DOHH2 (cell line): Measurements from ENCODE around the gene TP53AIP1.

ENCODE experiments used
- H3F3A ChIP-seq: fragments of 200-600 bp; sonication (generic), shearing (Covaris generic); 2 replicates; pipeline ENCODE4 v1.6.0; 2016; ENCODE audit warnings: antibody characterized with exemption, mild to moderate bottlenecking; ENCODE audit not compliant: control insufficient read depth, insufficient read depth
- H3K27ac ChIP-seq: fragments of 200-600 bp; sonication (generic); 2 replicates; pipeline ENCODE4 v1.5.1; 2014; ENCODE audit warnings: low read depth, mild to moderate bottlenecking, low read length, moderate library complexity
- H3K27me3 ChIP-seq: fragments of 200-600 bp; sonication (generic); 2 replicates; pipeline ENCODE4 v1.6.1; 2014; ENCODE audit warnings: mild to moderate bottlenecking, low read length, mixed read lengths; ENCODE audit not compliant: control insufficient read depth
- H3K36me3 ChIP-seq: fragments of 200-600 bp; sonication (generic); 2 replicates; pipeline ENCODE4 v1.6.1; 2014; ENCODE audit warnings: mild to moderate bottlenecking, low read length, moderate library complexity, mixed read lengths; ENCODE audit not compliant: control insufficient read depth
- H3K4me1 ChIP-seq: fragments of 200-600 bp; sonication (generic); 2 replicates; pipeline ENCODE4 v1.6.1; 2014; ENCODE audit warnings: mild to moderate bottlenecking, low read length, mixed read lengths; ENCODE audit not compliant: control insufficient read depth
- H3K4me2 ChIP-seq: fragments of 200-600 bp; sonication (generic); 2 replicates; pipeline ENCODE4 v1.6.0; 2014; ENCODE audit warnings: mild to moderate bottlenecking, low read length, moderate library complexity
- H3K4me3 ChIP-seq: fragments of 200-600 bp; sonication (generic); 2 replicates; pipeline ENCODE4 v1.5.1; 2014; ENCODE audit warnings: mild to moderate bottlenecking, low read length, mixed read lengths
- H3K79me2 ChIP-seq: fragments of 200-600 bp; sonication (generic); 2 replicates; pipeline ENCODE4 v1.6.1; 2014; ENCODE audit warnings: mild to moderate bottlenecking, low read length, mixed read lengths; ENCODE audit not compliant: control insufficient read depth
- H3K9me2 ChIP-seq: fragments of 200-600 bp; sonication (generic); replicated peaks from 2 replicates; pipeline ENCODE4 v1.6.1; 2014; ENCODE audit warnings: mild to moderate bottlenecking, low read length, mixed read lengths; ENCODE audit not compliant: control insufficient read depth
- H3K9me3 ChIP-seq: fragments of 200-600 bp; sonication (generic); 2 replicates; pipeline ENCODE4 v1.6.1; 2014; ENCODE audit warnings: antibody characterized with exemption, low read length, mixed read lengths; ENCODE audit not compliant: control insufficient read depth, insufficient read depth
- H4K20me1 ChIP-seq: fragments of 200-600 bp; sonication (generic); 2 replicates; pipeline ENCODE4 v1.6.0; 2014; ENCODE audit warnings: low read depth, mild to moderate bottlenecking, antibody characterized with exemption, low read length, moderate library complexity; ENCODE audit not compliant: control insufficient read depth, insufficient read depth
- EZH2phosphoT487 ChIP-seq: fragments of 200-600 bp; sonication (generic); IDR thresholded peaks from 2 replicates; pipeline ENCODE4 v1.6.1; 2017; ENCODE audit warnings: borderline replicate concordance, mild to moderate bottlenecking, antibody characterized with exemption, low read length, moderate library complexity, mixed read lengths
- TF ChIP-seq, protein P1 (sequence below): fragments of 200-600 bp; sonication (generic); IDR thresholded peaks from one replicate; pipeline ENCODE4 v1.5.1; 2014; ENCODE audit warnings: antibody characterized with exemption, mild to moderate bottlenecking, low read depth, low read length; ENCODE audit not compliant: poor library complexity, severe bottlenecking

TP53AIP1 gene

DNA sequence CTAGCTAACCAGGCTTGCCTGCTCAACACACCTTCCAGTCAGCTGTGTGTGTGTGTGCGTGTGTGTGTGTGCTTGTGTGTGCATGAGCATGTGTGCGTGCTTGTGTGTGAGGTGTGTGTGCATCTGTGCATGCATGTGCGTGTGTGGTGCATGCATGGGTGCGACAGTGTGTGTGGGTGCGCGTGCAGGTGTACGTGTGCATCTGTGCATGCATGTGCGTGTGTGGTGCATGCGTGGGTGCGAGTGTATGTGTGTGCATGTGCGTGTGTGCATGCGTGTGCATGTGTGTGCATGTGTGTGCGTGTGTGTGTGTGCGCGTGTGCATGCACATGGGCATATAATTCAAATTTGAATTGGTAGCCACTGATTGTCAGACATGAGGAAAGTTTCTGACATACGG is 10.5 kb upstream of the TP53AIP1 start:
- H3K4me2 ChIP-seq = no peak overlapping the region
- H3K9me2 ChIP-seq = no peaks in the 10 kb centered on the region
- H3K27ac ChIP-seq = no peak overlapping the region
- H3K27me3 ChIP-seq = peaks cover 22% of the 10 kb centered on the region
- no peaks in the 10 kb centered on the region for H4K20me1 ChIP-seq
- no peak for TF ChIP-seq EZH2phosphoT487
- TF ChIP-seq, protein P1, sequence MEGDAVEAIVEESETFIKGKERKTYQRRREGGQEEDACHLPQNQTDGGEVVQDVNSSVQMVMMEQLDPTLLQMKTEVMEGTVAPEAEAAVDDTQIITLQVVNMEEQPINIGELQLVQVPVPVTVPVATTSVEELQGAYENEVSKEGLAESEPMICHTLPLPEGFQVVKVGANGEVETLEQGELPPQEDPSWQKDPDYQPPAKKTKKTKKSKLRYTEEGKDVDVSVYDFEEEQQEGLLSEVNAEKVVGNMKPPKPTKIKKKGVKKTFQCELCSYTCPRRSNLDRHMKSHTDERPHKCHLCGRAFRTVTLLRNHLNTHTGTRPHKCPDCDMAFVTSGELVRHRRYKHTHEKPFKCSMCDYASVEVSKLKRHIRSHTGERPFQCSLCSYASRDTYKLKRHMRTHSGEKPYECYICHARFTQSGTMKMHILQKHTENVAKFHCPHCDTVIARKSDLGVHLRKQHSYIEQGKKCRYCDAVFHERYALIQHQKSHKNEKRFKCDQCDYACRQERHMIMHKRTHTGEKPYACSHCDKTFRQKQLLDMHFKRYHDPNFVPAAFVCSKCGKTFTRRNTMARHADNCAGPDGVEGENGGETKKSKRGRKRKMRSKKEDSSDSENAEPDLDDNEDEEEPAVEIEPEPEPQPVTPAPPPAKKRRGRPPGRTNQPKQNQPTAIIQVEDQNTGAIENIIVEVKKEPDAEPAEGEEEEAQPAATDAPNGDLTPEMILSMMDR = no peak
- no peaks in the 10 kb centered on the region for H3K4me1 ChIP-seq
- H3K79me2 ChIP-seq = no peaks in the 10 kb centered on the region
- no peak overlapping the region for H3K4me3 ChIP-seq
- H3K36me3 ChIP-seq = no peaks in the 10 kb centered on the region
- no peaks in the 10 kb centered on the region for H3K9me3 ChIP-seq
- H3F3A ChIP-seq = no peaks in the 10 kb centered on the region

DNA sequence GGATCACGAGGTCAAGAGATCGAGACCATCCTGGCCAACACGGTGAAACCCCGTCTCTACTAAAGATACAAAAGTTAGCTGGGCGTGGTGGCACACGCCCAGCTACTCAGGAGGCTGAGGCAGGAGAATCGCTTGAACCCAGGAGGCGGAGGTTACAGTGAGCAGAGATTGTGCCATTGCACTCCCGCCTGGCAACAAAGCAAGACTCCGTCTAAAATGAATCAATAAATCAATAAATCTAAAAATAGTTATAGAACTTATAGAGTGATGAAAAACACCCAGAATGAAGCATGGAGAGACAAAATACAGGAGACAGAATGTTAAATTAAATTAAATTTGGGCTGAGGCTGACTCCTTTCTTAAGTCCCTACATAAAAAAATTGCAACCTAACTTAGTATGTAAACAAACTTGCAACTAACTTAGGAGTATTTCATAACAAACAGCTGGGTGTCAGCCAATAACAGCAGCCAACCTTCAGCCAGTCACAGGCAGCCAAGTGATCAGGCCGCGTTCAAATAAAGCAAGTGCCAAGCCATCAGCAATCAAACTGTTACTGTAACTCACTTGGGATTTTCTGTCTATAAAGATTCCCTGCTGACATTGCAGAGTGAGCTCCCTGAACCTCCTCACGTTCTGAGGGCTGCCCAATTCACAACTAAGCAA is 7.3 kb upstream of the TP53AIP1 start:
- Histone ChIP-seq H3K79me2 (no peaks in the 10 kb centered on the region), H3K27ac (no peak overlapping the region), H3K36me3 (no peaks in the 10 kb centered on the region), H3K4me2 (no peak overlapping the region), H3K9me3 (no peaks in the 10 kb centered on the region), H3K4me3 (no peak overlapping the region), H3K4me1 (no peaks in the 10 kb centered on the region), H4K20me1 (no peaks in the 10 kb centered on the region), H3K27me3 (peaks cover 12% of the 10 kb centered on the region; the same call in 1 of the 2 replicates), H3K9me2 (no peaks in the 10 kb centered on the region), H3F3A (no peaks in the 10 kb centered on the region)
- TF ChIP-seq, protein P1 = no peak
- no peak for TF ChIP-seq EZH2phosphoT487

DNA sequence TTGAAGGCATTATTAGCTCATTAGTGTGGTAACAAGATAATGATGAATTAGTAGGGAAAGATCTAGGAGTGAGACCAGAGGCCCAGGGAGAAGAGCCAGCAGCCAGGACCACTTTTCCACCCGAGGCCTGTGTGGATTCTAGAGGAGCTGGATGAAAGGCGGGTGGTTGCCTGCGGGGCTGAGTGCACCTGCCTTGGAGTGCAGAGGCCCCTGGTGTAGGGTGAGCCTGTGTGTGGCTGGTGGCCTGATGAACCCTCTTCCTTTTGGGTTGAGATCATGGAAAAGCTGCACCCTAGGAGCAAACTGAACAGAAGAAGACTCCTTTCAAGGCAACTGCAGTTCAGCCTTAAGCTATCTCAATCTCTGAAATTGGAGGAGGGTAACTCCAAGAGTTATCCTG is 5.9 kb upstream of the TP53AIP1 start:
- Histone ChIP-seq H3K4me2 (no peak overlapping the region), H3K9me3 (no peaks in the 10 kb centered on the region), H3K9me2 (no peaks in the 10 kb centered on the region), H3K4me1 (no peaks in the 10 kb centered on the region), H3K27ac (no peak overlapping the region), H4K20me1 (no peaks in the 10 kb centered on the region), H3K4me3 (no peak overlapping the region), H3K27me3 (peaks cover 12% of the 10 kb centered on the region; the same call in 1 of the 2 replicates), H3K79me2 (no peaks in the 10 kb centered on the region), H3K36me3 (no peaks in the 10 kb centered on the region), H3F3A (no peaks in the 10 kb centered on the region)
- no peak for TF ChIP-seq EZH2phosphoT487
- TF ChIP-seq, protein P1 = no peak
